Transverse colon (tissue), 4 donors: Measurements from ENCODE around the gene RABGGTA.

Source experiments
- CTCF ChIP-seq, 5 experiments: fragments of 200-600 bp in 3 of 5; fragments of 450-650 bp in 2 of 5; sonication (generic) in 3 of 5; IDR thresholded peaks; 1 replicate in 2 of 5; 2 replicates in 3 of 5; pipeline ENCODE4 v1.5.1; 2016 to 2017; ENCODE audit warnings: antibody characterized with exemption in 5 of 5, inconsistent platforms in 3 of 5, mild to moderate bottlenecking in 2 of 5, moderate library complexity in 1 of 5
- POLR2A ChIP-seq: fragments of 450-650 bp; IDR thresholded peaks from one replicate; pipeline ENCODE4 v1.6.1; 2016; ENCODE audit warnings: antibody characterized with exemption, mild to moderate bottlenecking, moderate library complexity
- POLR2AphosphoS5 ChIP-seq, 3 donors: sonication (generic); formaldehyde crosslinking; IDR thresholded peaks; one replicate each; pipeline ENCODE4 v1.6.1; 2016; ENCODE audit warnings: antibody characterized with exemption in 3 of 3

DNA sequence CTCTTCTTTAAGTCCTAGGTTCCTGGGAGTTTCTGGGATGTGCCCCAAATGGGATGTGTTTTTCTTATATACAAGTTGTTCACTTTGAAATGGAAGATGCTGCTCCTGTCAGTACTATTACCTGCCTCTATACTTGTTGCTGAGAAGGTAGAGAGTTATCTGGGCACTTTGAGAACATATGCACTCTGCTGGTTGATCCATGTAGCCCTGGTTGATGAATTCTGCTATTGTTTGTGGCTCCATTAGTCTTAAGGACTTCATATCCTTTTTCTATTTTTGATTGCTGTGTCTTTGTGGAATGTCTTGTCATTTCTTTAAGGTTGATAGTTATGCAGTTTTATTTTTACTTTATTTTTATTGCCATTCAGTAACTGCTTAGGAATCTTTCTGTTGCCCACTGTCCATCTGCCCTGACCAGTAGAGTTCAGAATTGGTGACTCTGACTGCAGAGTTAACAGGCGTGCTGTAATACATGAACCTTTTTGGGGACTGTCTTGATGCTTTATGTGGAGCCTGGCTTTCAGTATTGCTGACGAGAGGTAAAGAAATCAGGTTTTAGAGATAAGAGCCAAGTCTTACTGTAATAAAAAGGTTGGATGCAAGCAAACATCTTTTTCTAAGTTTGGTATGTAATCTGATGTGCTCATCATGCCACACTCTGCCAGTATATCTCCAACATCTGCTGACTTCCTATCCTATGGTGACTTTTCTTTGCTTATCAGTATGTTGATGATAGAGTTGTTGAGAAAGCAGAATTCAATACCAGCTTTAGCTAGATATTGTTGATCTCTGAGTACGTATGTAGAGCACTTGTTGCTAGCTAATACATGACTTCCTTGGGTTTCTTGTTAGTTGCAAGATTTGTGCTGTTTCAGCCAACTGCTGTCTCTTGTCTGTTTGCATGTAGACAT is 37.0 kb downstream of the RABGGTA start:
- TF ChIP-seq CTCF (IDR thresholded peaks at IDR 0.05) (no peak), POLR2AphosphoS5 (IDR thresholded peaks at IDR 0.05) (no peak), POLR2A (no peak)
